GM12873 (cell line): Measurements from ENCODE around the gene RPRD1B.

Source experiments
- CTCF ChIP-seq: IDR thresholded peaks from 2 replicates; pipeline ENCODE4 v1.5.1; 2012; ENCODE audit warnings: low read depth, mild to moderate bottlenecking, moderate library complexity, low read length, control low read depth; ENCODE audit not compliant: insufficient read depth; ENCODE audit errors: missing control alignments

Gene RPRD1B

GRCh38 chr20:38091441-38092216, 58.1 kb downstream of the RPRD1B start:
- no peak for TF ChIP-seq CTCF

GRCh38 chr20:38092260-38092857, 58.8 kb downstream of the RPRD1B start:
- no peak for TF ChIP-seq CTCF

- no peak for TF ChIP-seq CTCF
These were observed 59.4 kb downstream of the RPRD1B start for GRCh38 chr20:38092915-38093314.

- TF ChIP-seq CTCF, result no peak
These were observed 60.1 kb downstream of the RPRD1B start for GRCh38 chr20:38093641-38094077.

GRCh38 chr20:38094373-38094891, 60.9 kb downstream of the RPRD1B start:
- no peak for TF ChIP-seq CTCF

GRCh38 chr20:38095017-38095686, 61.6 kb downstream of the RPRD1B start:
- TF ChIP-seq CTCF, result no peak

GRCh38 chr20:38098952-38099351, 65.4 kb downstream of the RPRD1B start:
- TF ChIP-seq CTCF, result no peak
